HUES64 (cell line): ENCODE results near the gene C9.
"Not testable (repeated sequence)": the region's sequence is repeated elsewhere in the genome, so short reads cannot be mapped to it uniquely, and the experiment has no call there.

Experiments
- H3K27ac ChIP-seq: 2 replicates; pipeline ENCODE4 v1.7.0; 2013; ENCODE audit warnings: low read depth, low read length, inconsistent platforms
- H3K27me3 ChIP-seq: 2 replicates; pipeline ENCODE4 v1.6.1; 2013; ENCODE audit warnings: mild to moderate bottlenecking, low read length; ENCODE audit not compliant: insufficient read depth
- H3K36me3 ChIP-seq: 2 replicates; pipeline ENCODE4 v1.6.1; 2013; ENCODE audit warnings: mild to moderate bottlenecking, low read length; ENCODE audit not compliant: insufficient read depth
- H3K4me1 ChIP-seq: 2 replicates; pipeline ENCODE4 v1.6.1; 2013; ENCODE audit warnings: mild to moderate bottlenecking, low read length, moderate library complexity; ENCODE audit not compliant: insufficient read depth
- H3K4me3 ChIP-seq: 2 replicates; pipeline ENCODE4 v1.5.1; 2013; ENCODE audit warnings: mild to moderate bottlenecking, low read length, moderate library complexity
- H3K9ac ChIP-seq: 2 replicates; pipeline ENCODE4 v1.6.1; 2013; ENCODE audit warnings: mild to moderate bottlenecking, low read depth, low read length
- H3K9me3 ChIP-seq: 2 replicates; pipeline ENCODE4 v1.6.1; 2013; ENCODE audit warnings: low read depth, low read length; ENCODE audit not compliant: insufficient read depth
- WGBS: fragments of 150-250, 120-280 bp; methylation state at CpG from one replicate; pipeline ENCODE4 v1.1.7; 2013; ENCODE audit warnings: missing lambda C conversion rate; 5-methylcytosine and 5-hydroxymethylcytosine counted together

C9 gene

DNA sequence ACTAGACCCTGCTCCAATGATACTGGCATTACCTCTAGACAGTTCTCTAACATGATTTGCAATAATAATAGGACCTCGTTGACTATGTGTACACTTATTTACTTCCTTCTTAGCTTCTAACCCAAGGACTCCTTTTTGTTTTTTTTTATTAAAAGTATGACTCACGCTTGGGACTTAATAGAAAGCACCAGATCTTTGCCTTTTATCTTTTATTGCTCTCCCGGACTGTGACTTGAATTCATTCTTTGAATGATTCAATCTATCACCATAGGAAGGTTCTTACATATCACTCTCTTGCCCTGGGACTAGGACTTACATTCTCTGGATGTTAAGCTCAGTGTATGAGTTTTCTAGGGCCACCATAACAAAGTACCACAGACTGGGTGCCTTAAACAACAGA lies 9.0 kb downstream of the C9 start:
- H3K36me3 ChIP-seq, result no peaks in the 10 kb centered on the region
- no peaks in the 10 kb centered on the region for H3K27me3 ChIP-seq
- H3K27ac ChIP-seq, result no peak overlapping the region
- 68% methylated on average over 3 of the region's 3 CpGs for WGBS
- peaks cover 10% of the 10 kb centered on the region for H3K9me3 ChIP-seq
- no peak overlapping the region for H3K4me3 ChIP-seq
- no peak overlapping the region for H3K9ac ChIP-seq
- H3K4me1 ChIP-seq, result no peaks in the 10 kb centered on the region

DNA sequence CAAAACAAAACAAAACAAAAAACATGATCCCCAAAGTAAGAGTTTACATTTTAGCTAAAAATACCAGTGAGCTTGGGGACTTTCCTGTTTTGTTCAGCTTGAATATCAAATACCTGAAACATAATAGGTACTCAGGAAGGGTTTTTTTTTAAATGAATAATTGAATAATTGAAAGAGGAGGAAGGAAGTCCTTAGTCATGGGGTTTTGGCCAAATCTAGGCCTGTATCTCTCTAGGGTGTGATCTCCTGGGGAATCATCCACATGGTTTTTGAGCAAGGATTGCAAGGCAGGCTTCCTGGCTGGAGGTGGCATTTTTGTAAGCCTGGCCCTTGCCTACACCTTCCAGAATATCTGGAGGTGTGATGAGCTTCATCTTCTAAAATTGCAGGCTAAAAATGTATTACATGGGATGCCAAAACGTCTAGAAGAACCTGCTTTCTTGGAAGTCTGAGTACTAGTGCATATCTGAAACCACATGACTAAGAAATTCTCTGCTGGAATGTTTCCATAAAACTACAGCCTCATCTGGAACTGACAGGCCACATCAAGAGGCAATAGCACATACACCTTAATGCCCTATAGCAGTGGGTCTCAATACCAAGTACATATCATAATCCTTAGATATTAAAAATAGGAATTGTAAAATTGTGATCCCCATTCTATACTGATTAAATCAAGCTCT lies 10.4 kb downstream of the C9 start:
- no peak overlapping the region for H3K4me3 ChIP-seq
- no peak overlapping the region for H3K27ac ChIP-seq
- no peaks in the 10 kb centered on the region for H3K4me1 ChIP-seq
- no peaks in the 10 kb centered on the region for H3K27me3 ChIP-seq
- peaks cover 21% of the 10 kb centered on the region for H3K9me3 ChIP-seq
- 100% methylated on average over 1 of the region's 1 CpG for WGBS
- no peaks in the 10 kb centered on the region for H3K36me3 ChIP-seq
- H3K9ac ChIP-seq, result no peak overlapping the region

DNA sequence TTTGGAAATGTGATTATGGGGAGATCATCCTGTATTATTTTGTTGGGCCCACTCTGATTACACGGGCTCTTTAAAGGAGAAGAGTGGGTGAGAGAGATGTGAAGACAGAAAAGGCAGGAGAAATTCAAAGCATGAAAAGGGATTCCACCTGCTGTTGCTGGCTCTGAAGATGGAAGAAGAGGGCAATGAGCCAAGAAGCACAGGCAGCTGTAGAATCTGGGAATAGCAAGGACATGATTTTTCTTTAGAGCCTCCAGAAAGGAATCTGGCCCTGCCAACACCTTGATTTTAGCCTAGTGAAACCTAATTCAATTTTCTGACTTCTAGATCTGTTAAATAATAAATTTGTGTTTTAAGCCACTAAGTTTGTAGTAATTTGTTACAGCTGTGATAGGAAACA lies 11.3 kb downstream of the C9 start:
- H3K27ac ChIP-seq, result no peak overlapping the region
- H3K9me3 ChIP-seq, result peaks cover 21% of the 10 kb centered on the region
- no peaks in the 10 kb centered on the region for H3K4me1 ChIP-seq
- H3K4me3 ChIP-seq, result no peak overlapping the region
- no peak overlapping the region for H3K9ac ChIP-seq
- 93% methylated on average over 1 of the region's 1 CpG for WGBS
- no peaks in the 10 kb centered on the region for H3K27me3 ChIP-seq
- H3K36me3 ChIP-seq, result no peaks in the 10 kb centered on the region

DNA sequence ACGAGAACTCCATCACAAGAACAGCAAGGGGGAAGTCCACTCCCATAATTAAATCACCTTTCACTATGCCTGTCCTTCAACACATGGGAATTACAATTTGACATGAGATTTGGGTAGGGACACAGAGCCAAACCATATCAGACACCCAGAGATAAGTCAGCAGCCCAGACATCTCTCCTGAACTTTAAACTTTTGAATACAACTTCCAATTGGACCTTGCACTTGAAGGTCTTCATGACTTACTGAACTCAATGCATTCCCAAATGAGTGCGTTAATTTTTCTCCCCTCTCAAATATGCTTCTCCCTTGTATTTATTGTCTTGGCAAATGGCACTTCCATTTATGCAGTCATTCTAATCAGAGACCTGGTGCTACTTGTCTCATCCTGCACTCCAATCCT lies 12.1 kb downstream of the C9 start:
- H3K9me3 ChIP-seq, result peaks cover 21% of the 10 kb centered on the region
- no peaks in the 10 kb centered on the region for H3K27me3 ChIP-seq
- H3K36me3 ChIP-seq, result no peaks in the 10 kb centered on the region
- WGBS, result 93% methylated on average over 2 of the region's 2 CpGs
- H3K4me3 ChIP-seq, result no peak overlapping the region
- H3K9ac ChIP-seq, result no peak overlapping the region
- H3K27ac ChIP-seq, result no peak overlapping the region
- H3K4me1 ChIP-seq, result no peaks in the 10 kb centered on the region

DNA sequence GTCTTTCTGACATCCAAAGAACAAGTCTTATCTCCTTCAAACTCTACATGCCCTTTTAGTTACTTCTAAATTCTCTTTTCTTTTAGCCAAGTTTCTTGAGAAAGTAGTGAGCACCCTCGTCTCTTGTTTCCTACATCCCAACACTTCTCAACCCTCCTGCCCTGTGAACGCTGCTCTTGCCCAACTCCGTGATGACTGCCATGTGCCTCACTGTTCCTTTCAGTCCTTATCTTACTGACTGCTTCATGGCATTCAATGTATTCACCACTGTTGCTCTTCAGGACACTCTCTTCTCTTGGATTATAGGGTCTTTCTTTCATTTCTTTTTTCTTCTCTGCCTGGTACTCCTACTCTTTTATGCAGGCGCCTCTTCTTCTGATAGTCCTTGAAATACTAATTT lies 14.8 kb downstream of the C9 start:
- Histone ChIP-seq H3K4me1 (no peaks in the 10 kb centered on the region), H3K4me3 (no peak overlapping the region), H3K36me3 (no peaks in the 10 kb centered on the region), H3K9ac (no peak overlapping the region), H3K9me3 (peaks cover 21% of the 10 kb centered on the region), H3K27me3 (no peaks in the 10 kb centered on the region), H3K27ac (no peak overlapping the region)
- WGBS, result 94% methylated on average over 4 of the region's 4 CpGs

GRCh38 chr5:39342460-39342859 lies 21.8 kb downstream of the C9 start:
- H3K9ac ChIP-seq, result no peak overlapping the region
- H3K4me3 ChIP-seq, result no peak overlapping the region
- no peak overlapping the region for H3K27ac ChIP-seq
- peaks cover 8% of the 10 kb centered on the region; the same call in 1 of the 2 replicates for H3K9me3 ChIP-seq
- H3K27me3 ChIP-seq, result no peaks in the 10 kb centered on the region
- 80% methylated on average over 1 of the region's 1 CpG for WGBS
- H3K4me1 ChIP-seq, result no peaks in the 10 kb centered on the region
- H3K36me3 ChIP-seq, result no peaks in the 10 kb centered on the region

DNA sequence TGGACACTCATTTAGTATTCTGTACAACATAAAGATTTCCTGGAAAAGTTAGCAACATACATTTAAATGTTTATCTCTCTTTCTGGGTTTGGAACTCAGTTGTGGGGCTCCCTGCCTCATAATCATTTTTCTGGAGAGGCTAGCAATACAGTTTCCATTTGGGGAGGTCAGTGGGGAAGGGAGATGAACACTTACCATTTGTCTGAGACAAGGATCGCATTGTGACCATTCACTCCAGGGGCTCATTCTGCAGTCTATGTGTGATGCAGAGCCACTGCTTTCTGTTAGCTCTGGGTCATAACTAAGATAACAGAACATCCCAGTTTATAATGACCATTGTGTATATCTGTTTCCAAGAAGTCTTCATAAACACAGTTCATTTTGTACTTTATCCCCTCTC lies 22.4 kb downstream of the C9 start:
- no peaks in the 10 kb centered on the region for H3K36me3 ChIP-seq
- no peak overlapping the region for H3K4me3 ChIP-seq
- H3K9me3 ChIP-seq, result peaks cover 8% of the 10 kb centered on the region; the same call in 1 of the 2 replicates
- H3K9ac ChIP-seq, result no peak overlapping the region
- H3K27me3 ChIP-seq, result no peaks in the 10 kb centered on the region
- 95% methylated on average over 1 of the region's 1 CpG for WGBS
- H3K4me1 ChIP-seq, result no peaks in the 10 kb centered on the region
- no peak overlapping the region for H3K27ac ChIP-seq

DNA sequence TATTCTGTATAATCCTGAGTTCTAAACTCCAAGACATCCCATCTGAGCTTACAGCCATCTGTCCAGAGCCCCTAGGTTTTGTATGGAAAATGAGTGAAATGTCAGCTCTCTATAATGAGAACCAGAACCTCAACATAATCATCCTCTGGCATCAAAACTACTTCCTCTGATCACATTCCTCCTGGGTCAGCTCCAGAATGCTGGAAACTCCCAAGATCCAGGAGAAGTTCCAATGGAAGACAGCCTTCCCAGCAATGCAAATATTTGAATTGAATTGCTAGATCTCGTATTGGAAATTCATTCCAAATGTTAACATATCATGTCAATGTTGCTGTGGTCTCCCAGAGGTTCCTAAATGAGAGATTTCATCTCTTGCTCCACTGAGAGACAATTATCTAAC lies 23.8 kb downstream of the C9 start:
- no peak overlapping the region for H3K27ac ChIP-seq
- H3K9ac ChIP-seq, result no peak overlapping the region
- H3K9me3 ChIP-seq, result peaks cover 8% of the 10 kb centered on the region; the same call in 1 of the 2 replicates
- H3K4me3 ChIP-seq, result no peak overlapping the region
- no peaks in the 10 kb centered on the region for H3K36me3 ChIP-seq
- H3K27me3 ChIP-seq, result no peaks in the 10 kb centered on the region
- WGBS, result 100% methylated on average over 1 of the region's 1 CpG
- no peaks in the 10 kb centered on the region for H3K4me1 ChIP-seq

- H3K27ac ChIP-seq, result no peak overlapping the region
- no peaks in the 10 kb centered on the region for H3K4me1 ChIP-seq
- H3K9me3 ChIP-seq, result peaks cover 6% of the 10 kb centered on the region; the same call in 1 of the 2 replicates
- H3K4me3 ChIP-seq, result no peak overlapping the region
- 90% methylated on average over 1 of the region's 1 CpG for WGBS
- H3K36me3 ChIP-seq, result no peaks in the 10 kb centered on the region
- H3K27me3 ChIP-seq, result no peaks in the 10 kb centered on the region
- H3K9ac ChIP-seq, result no peak overlapping the region
Observed at GRCh38 chr5:39337252-39337915, 26.9 kb downstream of the C9 start.

DNA sequence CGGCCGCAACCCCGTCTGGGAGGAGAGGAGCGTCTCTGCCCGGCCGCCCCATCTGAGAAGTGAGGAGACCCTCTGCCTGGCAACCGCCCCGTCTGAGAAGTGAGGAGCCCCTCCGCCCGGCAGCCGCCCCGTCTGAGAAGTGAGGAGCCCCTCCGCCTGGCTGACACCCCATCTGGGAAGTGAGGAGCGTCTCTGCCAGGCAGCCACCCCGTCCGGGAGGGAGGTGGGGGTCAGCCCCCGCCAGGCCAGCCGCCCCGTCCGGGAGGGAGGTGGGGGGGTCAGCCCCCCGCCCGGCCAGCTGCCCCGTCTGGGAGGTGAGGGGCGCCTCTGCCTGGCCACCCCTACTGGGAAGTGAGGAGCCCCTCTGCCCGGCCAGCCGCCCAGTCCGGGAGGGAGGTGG lies 30.0 kb downstream of the C9 start:
- not testable (repeated sequence) for H3K4me1 ChIP-seq, H3K36me3 ChIP-seq, H3K27ac ChIP-seq, H3K9ac ChIP-seq, H3K9me3 ChIP-seq, H3K4me3 ChIP-seq, H3K27me3 ChIP-seq
- WGBS, result 91% methylated on average over 27 of the region's 27 CpGs

- no peak overlapping the region for H3K4me3 ChIP-seq
- H3K4me1 ChIP-seq, result no peaks in the 10 kb centered on the region
- H3K9me3 ChIP-seq, result peaks cover 6% of the 10 kb centered on the region; the same call in 1 of the 2 replicates
- no peak overlapping the region for H3K27ac ChIP-seq
- no peaks in the 10 kb centered on the region for H3K36me3 ChIP-seq
- no peak overlapping the region for H3K9ac ChIP-seq
- no peaks in the 10 kb centered on the region for H3K27me3 ChIP-seq
- 87% methylated on average over 1 of the region's 1 CpG for WGBS
Observed at GRCh38 chr5:39333104-39333503, 31.2 kb downstream of the C9 start.
